Upper lobe of left lung (tissue), 6 donors: ENCODE measurements around the gene TREH. TPM values are rescaled to one million over a fixed set of nuclear protein-coding genes. Genes with fewer than 3 reads are reported as not detected.
"Not testable (repeated sequence)": the region's sequence is repeated elsewhere in the genome, so short reads cannot be mapped to it uniquely, and the experiment has no call there.

ENCODE experiments used
- ATAC-seq, 2 donors: fragments of 200-7000 bp; cut with Tn5 transposase; one replicate each; pipeline ENCODE4 v1.9.1; 2022; ENCODE audit warnings: mild to moderate bottlenecking in 2 of 2, moderate library complexity in 2 of 2; ENCODE audit not compliant: low FRiP score in 2 of 2
- DNase-seq, 2 donors: peaks; one replicate each; pipeline ENCODE4 v3.0.0-alpha.2; 2019 to 2020
- H3K27ac ChIP-seq, 4 donors: fragments of 200-600 bp; sonication (generic); one replicate each; pipeline ENCODE4 v1.5.1; 2016 to 2019
- H3K27me3 ChIP-seq, 4 donors: fragments of 200-600 bp; sonication (generic); one replicate each; pipeline ENCODE4 v1.5.1; 2017 to 2019
- H3K36me3 ChIP-seq, 4 donors: fragments of 200-600 bp; sonication (generic); one replicate each; pipeline ENCODE4 v1.5.1; 2016 to 2019
- H3K4me1 ChIP-seq, 4 donors: fragments of 200-600 bp; sonication (generic); one replicate each; pipeline ENCODE4 v1.5.1; 2018 to 2019
- H3K4me3 ChIP-seq, 4 donors: fragments of 200-600 bp; sonication (generic); one replicate each; pipeline ENCODE4 v1.5.1; 2017 to 2019; ENCODE audit warnings: mild to moderate bottlenecking in 2 of 4, moderate library complexity in 1 of 4
- H3K9me3 ChIP-seq, 4 donors: fragments of 200-600 bp; sonication (generic); one replicate each; pipeline ENCODE4 v1.5.1; 2018 to 2019
- EP300 ChIP-seq, 4 donors: sonication (generic); formaldehyde crosslinking; IDR thresholded peaks; one replicate each; pipeline ENCODE4 v1.5.1; 2017; ENCODE audit warnings: antibody characterized with exemption in 4 of 4, control low read depth in 2 of 4
- POLR2A ChIP-seq, 4 donors: fragments of 450-650 bp; IDR thresholded peaks; one replicate each; pipeline ENCODE4 v1.5.1; 2016 to 2017; ENCODE audit warnings: antibody characterized with exemption in 4 of 4, mild to moderate bottlenecking in 2 of 4
- POLR2AphosphoS5 ChIP-seq, 2 donors: sonication (generic); formaldehyde crosslinking; IDR thresholded peaks; one replicate each; pipeline ENCODE4 v1.5.1; 2017; ENCODE audit warnings: antibody characterized with exemption in 2 of 2
- WGBS, 2 donors: methylation state at CpG; one replicate each; pipeline ENCODE4 v1.1.5; 2017 to 2018; 5-methylcytosine and 5-hydroxymethylcytosine counted together
- total RNA-seq, 6 donors: library from RNA; depleted of rRNA in 4 of 6; stranded (reverse); fragments of >200 nt in 4 of 6; gene quantifications; one replicate each; pipeline versions ENCODE4 v1.1.0 to v1.2.1, GENCODE V29; 2016 to 2021
- TF ChIP-seq, protein P1 (sequence below), 6 experiments: fragments of 450-650 bp in 4 of 6; fragments of 200-600 bp in 2 of 6; sonication (generic) in 2 of 6; IDR thresholded peaks; one replicate each; pipeline ENCODE4 v1.5.1; 2016 to 2019; ENCODE audit warnings: antibody characterized with exemption in 6 of 6
- donor health status: DM: no; HTN: no; CAD: no; lungs with moderate emphysema.
- donor health status: DM: no; HTN: yes; CAD: no; lungs with severe emphysema.

Gene TREH
- total RNA-seq, 6 donors from 2014 or later = 0.17 to 1.0 (median 0.89) TPM; not detected in 3

DNA sequence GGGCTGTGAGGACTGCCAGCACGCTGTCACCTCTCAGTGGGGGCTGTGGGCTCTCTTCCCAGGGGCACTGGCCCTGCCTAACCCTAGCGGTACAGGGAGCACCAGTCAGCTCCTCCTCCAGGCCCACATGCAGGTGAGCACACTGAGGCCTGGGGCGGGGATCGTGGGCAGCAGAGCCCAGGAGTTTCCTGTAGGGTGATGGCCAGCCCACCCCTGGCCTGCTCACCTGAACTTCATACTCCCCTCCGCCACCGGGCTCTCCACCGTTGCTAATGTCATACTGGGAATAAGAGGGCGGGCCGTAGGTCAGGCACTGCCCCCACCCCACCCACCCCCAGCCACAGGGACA is 10.0 kb upstream of the TREH start:
- Histone ChIP-seq H3K4me3 (peak overlapping the region in 3 of 4 donors; percentile 32 to 52 (median 50)), H3K27me3 (no peaks in the 10 kb centered on the region), H3K4me1 (peaks cover 14 to 21% (median 17%) of the 10 kb centered on the region in 4 donors), H3K36me3 (no peaks in the 10 kb centered on the region), H3K9me3 (no peaks in the 10 kb centered on the region), H3K27ac (peak overlapping the region in 2 of 4 donors; percentile 84 to 88)
- TF ChIP-seq, protein P1, sequence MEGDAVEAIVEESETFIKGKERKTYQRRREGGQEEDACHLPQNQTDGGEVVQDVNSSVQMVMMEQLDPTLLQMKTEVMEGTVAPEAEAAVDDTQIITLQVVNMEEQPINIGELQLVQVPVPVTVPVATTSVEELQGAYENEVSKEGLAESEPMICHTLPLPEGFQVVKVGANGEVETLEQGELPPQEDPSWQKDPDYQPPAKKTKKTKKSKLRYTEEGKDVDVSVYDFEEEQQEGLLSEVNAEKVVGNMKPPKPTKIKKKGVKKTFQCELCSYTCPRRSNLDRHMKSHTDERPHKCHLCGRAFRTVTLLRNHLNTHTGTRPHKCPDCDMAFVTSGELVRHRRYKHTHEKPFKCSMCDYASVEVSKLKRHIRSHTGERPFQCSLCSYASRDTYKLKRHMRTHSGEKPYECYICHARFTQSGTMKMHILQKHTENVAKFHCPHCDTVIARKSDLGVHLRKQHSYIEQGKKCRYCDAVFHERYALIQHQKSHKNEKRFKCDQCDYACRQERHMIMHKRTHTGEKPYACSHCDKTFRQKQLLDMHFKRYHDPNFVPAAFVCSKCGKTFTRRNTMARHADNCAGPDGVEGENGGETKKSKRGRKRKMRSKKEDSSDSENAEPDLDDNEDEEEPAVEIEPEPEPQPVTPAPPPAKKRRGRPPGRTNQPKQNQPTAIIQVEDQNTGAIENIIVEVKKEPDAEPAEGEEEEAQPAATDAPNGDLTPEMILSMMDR (IDR thresholded peaks at IDR 0.05) = no peak
- no peak for TF ChIP-seq EP300 (IDR thresholded peaks at IDR 0.05)
- TF ChIP-seq POLR2AphosphoS5 (IDR thresholded peaks at IDR 0.05) = no peak
- TF ChIP-seq POLR2A (IDR thresholded peaks at IDR 0.05) = no peak
- WGBS, 2 donors = 23 to 83% methylated on average over 1 to 9 of the region's 9 CpGs
- peak; percentile 2 to 13 for ATAC-seq
- DNase-seq = no peak

DNA sequence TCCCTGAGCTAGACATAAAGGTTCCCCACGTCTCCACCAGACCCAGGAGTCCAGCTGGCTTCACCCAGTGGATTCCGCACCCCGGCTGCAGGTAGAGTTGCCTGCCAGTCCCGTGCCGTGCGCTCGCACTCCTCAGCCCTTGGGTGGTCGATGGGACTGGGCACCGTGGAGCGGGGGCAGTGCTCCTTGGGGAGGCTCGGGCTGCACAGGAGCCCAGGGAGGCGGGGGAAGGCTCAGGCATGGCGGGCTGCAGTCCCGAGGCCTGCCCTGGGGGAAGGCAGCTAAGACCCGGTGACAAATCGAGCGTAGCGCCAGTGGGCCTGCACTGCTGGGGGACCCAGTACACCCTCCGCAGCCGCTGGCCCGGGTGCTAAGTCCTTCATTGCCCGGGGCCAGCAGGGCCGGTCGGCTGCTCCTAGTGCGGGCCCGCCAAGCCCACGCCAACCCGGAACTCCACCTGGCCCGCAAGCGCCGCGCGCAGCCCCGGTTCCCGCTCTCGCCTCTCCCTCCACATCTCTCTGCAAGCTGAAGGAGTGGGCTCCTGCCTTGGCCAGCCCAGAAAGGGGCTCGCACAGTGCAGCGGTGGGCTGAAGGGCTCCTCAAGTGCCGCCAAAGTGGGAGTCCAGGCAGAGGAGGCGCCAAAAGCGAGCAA is 9.5 kb upstream of the TREH start:
- DNase-seq = peak in 1 of 2 donors; percentile 85
- 81 to 88% methylated on average over 27 to 37 of the region's 41 CpGs for WGBS, 2 donors
- no peaks in the 10 kb centered on the region for H3K9me3 ChIP-seq
- peak overlapping the region in 2 of 4 donors; percentile 84 to 88 for H3K27ac ChIP-seq
- no peak for ATAC-seq
- H3K27me3 ChIP-seq = no peaks in the 10 kb centered on the region
- peaks cover 14 to 21% (median 17%) of the 10 kb centered on the region in 4 donors for H3K4me1 ChIP-seq
- H3K36me3 ChIP-seq = no peaks in the 10 kb centered on the region
- H3K4me3 ChIP-seq = peak overlapping the region in 3 of 4 donors; percentile 32 to 52 (median 50)
- TF ChIP-seq POLR2A (IDR thresholded peaks at IDR 0.05) = no peak
- TF ChIP-seq EP300 (IDR thresholded peaks at IDR 0.05) = no peak
- TF ChIP-seq, protein P1 (IDR thresholded peaks at IDR 0.05) = no peak
- no peak for TF ChIP-seq POLR2AphosphoS5 (IDR thresholded peaks at IDR 0.05)

DNA sequence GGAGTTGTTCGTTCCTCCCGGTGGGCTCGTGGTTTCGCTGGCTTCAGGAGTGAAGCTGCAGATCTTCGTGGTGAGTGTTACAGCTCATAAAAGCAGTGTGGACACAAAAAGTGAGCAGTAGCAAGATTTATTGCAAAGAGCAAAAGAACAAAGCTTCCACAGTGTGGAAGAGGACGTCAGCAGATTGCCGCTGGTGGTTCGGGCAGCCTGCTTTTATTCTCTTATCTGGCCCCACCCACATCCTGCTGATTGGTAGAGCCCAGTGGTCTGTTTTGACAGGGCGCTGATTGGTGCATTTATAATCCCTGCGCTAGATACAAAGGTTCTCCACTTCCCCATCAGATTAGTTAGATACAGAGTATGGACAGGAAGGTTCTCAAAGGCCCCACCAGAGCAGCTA is 8.9 kb upstream of the TREH start:
- ATAC-seq, H3K9me3 ChIP-seq, H3K36me3 ChIP-seq, DNase-seq, H3K27me3 ChIP-seq, H3K4me3 ChIP-seq, H3K27ac ChIP-seq: not testable (repeated sequence)
- WGBS, 2 donors = 81 to 83% methylated on average over 10 of the region's 10 CpGs
- H3K4me1 ChIP-seq = peaks cover 14 to 21% (median 17%) of the 10 kb centered on the region in 4 donors

DNA sequence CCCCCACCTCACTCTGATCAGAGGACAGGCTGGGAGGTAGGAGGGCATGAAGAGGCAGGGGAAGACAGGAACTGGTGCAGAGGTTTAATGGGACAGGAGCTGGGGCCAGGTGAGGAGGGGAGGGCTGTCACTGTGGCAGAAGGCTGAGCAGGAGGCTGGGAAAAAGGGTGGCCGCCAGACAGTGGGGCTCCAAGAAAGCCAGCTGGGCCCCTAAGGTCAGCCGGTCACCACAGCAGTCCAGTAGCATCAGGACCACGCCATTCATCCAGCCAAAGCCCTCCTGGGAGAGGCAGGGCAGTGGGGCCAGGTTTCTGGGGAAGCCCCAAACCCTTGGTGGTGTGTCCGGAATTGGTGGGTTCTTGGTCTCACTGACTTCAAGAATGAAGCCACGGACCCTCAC is 8.5 kb upstream of the TREH start:
- H3K27me3 ChIP-seq = no peaks in the 10 kb centered on the region
- H3K4me1 ChIP-seq = peaks cover 14 to 21% (median 17%) of the 10 kb centered on the region in 4 donors
- DNase-seq = no peak
- TF ChIP-seq EP300 (IDR thresholded peaks at IDR 0.05) = no peak
- no peak for TF ChIP-seq POLR2AphosphoS5 (IDR thresholded peaks at IDR 0.05)
- TF ChIP-seq, protein P1 (IDR thresholded peaks at IDR 0.05) = no peak
- no peak for TF ChIP-seq POLR2A (IDR thresholded peaks at IDR 0.05)
- H3K4me3 ChIP-seq = no peak overlapping the region
- no peak overlapping the region for H3K27ac ChIP-seq
- H3K36me3 ChIP-seq = no peaks in the 10 kb centered on the region
- WGBS, 2 donors = 67 to 77% methylated on average over 1 to 3 of the region's 5 CpGs
- no peaks in the 10 kb centered on the region for H3K9me3 ChIP-seq
- no peak for ATAC-seq

DNA sequence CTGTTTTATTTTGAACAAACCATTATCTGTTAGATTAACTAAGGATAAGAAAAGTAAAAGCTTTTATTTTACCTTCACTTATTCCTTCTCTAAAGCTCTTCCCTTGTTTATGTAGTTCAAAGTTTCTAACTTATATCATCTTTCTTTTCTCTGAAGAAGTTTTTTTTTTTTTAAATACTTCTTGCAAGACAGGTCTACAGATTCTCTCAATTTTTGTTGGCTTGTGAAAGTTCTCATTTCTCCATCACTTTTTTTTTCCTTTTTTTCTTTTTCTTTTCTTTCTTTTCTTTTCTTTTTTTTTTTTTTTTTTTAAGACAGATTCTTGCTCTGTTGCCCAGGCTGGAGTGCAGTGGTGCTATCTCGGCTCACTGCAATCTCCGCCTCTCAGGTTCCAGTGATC is 4.7 kb upstream of the TREH start:
- no peak for DNase-seq
- 87 to 100% methylated on average over 2 of the region's 2 CpGs for WGBS, 2 donors

DNA sequence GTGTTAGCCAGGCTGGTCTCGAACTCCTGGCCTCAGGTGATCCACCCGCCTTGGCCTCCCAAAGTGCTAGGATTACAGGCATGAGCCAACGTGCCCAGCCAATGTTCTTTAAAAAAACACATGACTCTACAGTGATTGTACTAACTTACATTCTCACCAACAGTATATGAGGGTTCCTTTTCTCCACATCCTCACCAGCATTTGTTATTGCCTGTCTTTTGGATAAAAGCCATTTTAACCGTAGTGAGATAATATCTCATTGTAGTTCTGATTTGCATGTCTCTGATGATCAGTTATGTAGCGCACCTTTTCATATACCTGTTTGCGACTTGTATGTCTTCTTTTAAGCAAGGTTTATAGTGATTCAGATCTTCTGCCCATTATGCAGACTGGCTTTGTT is 3.5 kb upstream of the TREH start:
- H3K4me3 ChIP-seq, H3K27me3 ChIP-seq, H3K9me3 ChIP-seq, H3K27ac ChIP-seq, H3K4me1 ChIP-seq, DNase-seq, H3K36me3 ChIP-seq, ATAC-seq: not testable (repeated sequence)
- 75 to 78% methylated on average over 6 of the region's 6 CpGs for WGBS, 2 donors

More for the DNA sequence above, 4.7 kb upstream of the TREH start:
- ATAC-seq = no peak
- Histone ChIP-seq H3K27ac (no peak overlapping the region), H3K36me3 (no peaks in the 10 kb centered on the region), H3K4me3 (no peak overlapping the region), H3K9me3 (no peaks in the 10 kb centered on the region), H3K27me3 (no peaks in the 10 kb centered on the region), H3K4me1 (peaks cover 0 to 2% (median under 1%) of the 10 kb centered on the region in 4 donors)
- TF ChIP-seq EP300 (IDR thresholded peaks at IDR 0.05) (no peak), POLR2A (IDR thresholded peaks at IDR 0.05) (no peak), POLR2AphosphoS5 (IDR thresholded peaks at IDR 0.05) (no peak)
- TF ChIP-seq, protein P1 (IDR thresholded peaks at IDR 0.05) = no peak
